BJ (cell line): ENCODE data around the gene AOPEP. TPM values are rescaled to one million over a fixed set of nuclear protein-coding genes. Genes with fewer than 3 reads are reported as not detected.

ENCODE experiments used
- CTCF ChIA-PET: fragments of 350-600 bp; formaldehyde crosslinking; extraction: SDS; loops from one replicate; lab custom pipeline; 2021; ENCODE audit warnings: antibody characterized with exemption, inconsistent platforms; lab: Yijun Ruan, JAX
- POLR2A ChIA-PET: fragments of 300-600 bp; sonication (Branson Sonifier 250); formaldehyde crosslinking; extraction: SDS; loops from one replicate; lab custom pipeline; 2021; ENCODE audit warnings: antibody characterized with exemption; lab: Charles Lee
- DNase-seq: peaks from one replicate; pipeline ENCODE4 v3.0.0-alpha.2; 2011; ENCODE audit warnings: low read depth
- H3K27me3 ChIP-seq: 2 replicates; pipeline ENCODE4 v1.6.0; 2011; ENCODE audit warnings: low read length; ENCODE audit not compliant: control insufficient read depth, insufficient read depth
- H3K36me3 ChIP-seq: 2 replicates; pipeline ENCODE4 v1.5.1; 2011; ENCODE audit warnings: low read length; ENCODE audit not compliant: control insufficient read depth, insufficient read depth
- H3K4me3 ChIP-seq: 2 replicates; pipeline ENCODE4 v1.5.1; 2011; ENCODE audit warnings: low read depth, mild to moderate bottlenecking, control low read depth, low read length
- CTCF ChIP-seq: IDR thresholded peaks from 2 replicates; pipeline ENCODE4 v1.5.1; 2011; ENCODE audit warnings: low read depth, mild to moderate bottlenecking, control low read depth, inconsistent platforms, low read length, moderate library complexity; ENCODE audit not compliant: insufficient read depth
- polyA plus RNA-seq: library from polyadenylated mRNA; depleted of rRNA; stranded (reverse); fragments of >200 nt; gene quantifications from 2 replicates; pipeline ENCODE4 v1.2.3, GENCODE V29; 2011

Gene AOPEP
- polyA plus RNA-seq, 1 experiment = 52.1 TPM

- Histone ChIP-seq H3K36me3 (no peaks in the 10 kb centered on the region; the same call in none of the 2 replicates), H3K4me3 (no peak overlapping the region), H3K27me3 (no peaks in the 10 kb centered on the region)
- ChIA-PET POLR2A (no interaction called here), CTCF (interaction anchor here (1.8 kb wide), 1 partner anchor 9 kb away, joined by 8 read pairs; no protein-coding TSS in a partner anchor)
- no peak for DNase-seq
- no peak for TF ChIP-seq CTCF
Observed at GRCh38 chr9:94983552-94983951, 257.1 kb downstream of the AOPEP start.

GRCh38 chr9:94984891-94985476, 258.5 kb downstream of the AOPEP start:
- Histone ChIP-seq H3K27me3 (no peaks in the 10 kb centered on the region), H3K36me3 (no peaks in the 10 kb centered on the region; the same call in 1 of the 2 replicates), H3K4me3 (no peak overlapping the region)
- no peak for DNase-seq
- ChIA-PET POLR2A (no interaction called here), CTCF (interaction anchor here (1.8 kb wide), 1 partner anchor 11 kb away, joined by 8 read pairs; no protein-coding TSS in a partner anchor)
- no peak for TF ChIP-seq CTCF

GRCh38 chr9:94985649-94986048, 259.1 kb downstream of the AOPEP start:
- ChIA-PET POLR2A (no interaction called here), CTCF (no interaction called here)
- Histone ChIP-seq H3K4me3 (no peak overlapping the region), H3K27me3 (no peaks in the 10 kb centered on the region), H3K36me3 (no peaks in the 10 kb centered on the region; the same call in 1 of the 2 replicates)
- no peak for TF ChIP-seq CTCF
- DNase-seq = no peak

GRCh38 chr9:94987731-94988130, 261.2 kb downstream of the AOPEP start:
- POLR2A ChIA-PET = interaction anchor here (0.6 kb wide), 1 partner anchor 26 kb away, joined by 3 read pairs; no protein-coding TSS in a partner anchor
- no peaks in the 10 kb centered on the region for H3K27me3 ChIP-seq
- H3K4me3 ChIP-seq = no peak overlapping the region
- DNase-seq = no peak
- TF ChIP-seq CTCF = no peak
- CTCF ChIA-PET = interaction anchor here (1.1 to 1.2 kb wide), 3 partner anchors 13 to 30 kb away, joined by 3 read pairs; no protein-coding TSS in a partner anchor
- H3K36me3 ChIP-seq = no peaks in the 10 kb centered on the region; the same call in 1 of the 2 replicates

GRCh38 chr9:94990897-94991561, 264.5 kb downstream of the AOPEP start:
- no peak for DNase-seq
- Histone ChIP-seq H3K36me3 (no peaks in the 10 kb centered on the region; the same call in 1 of the 2 replicates), H3K27me3 (no peaks in the 10 kb centered on the region), H3K4me3 (no peak overlapping the region)
- ChIA-PET POLR2A (no interaction called here), CTCF (interaction anchor here (1.0 to 2.2 kb wide), 3 partner anchors 11 to 310 kb away, joined by 3 to 5 read pairs (median 4); no protein-coding TSS in a partner anchor)
- no peak for TF ChIP-seq CTCF
